ENCODE data around the gene C13orf46. TPM values are rescaled to one million over a fixed set of nuclear protein-coding genes. Genes with fewer than 3 reads are reported as not detected.

C13orf46 gene
- total RNA-seq, 1 donor from 2014 or later, result 0.16 TPM

- no peak for DNase-seq
Measured at GRCh38 chr13:113904411-113904810, 69.5 kb downstream of the C13orf46 start.

GRCh38 chr13:113903912-113904311 is 70.0 kb downstream of the C13orf46 start:
- DNase-seq, result no peak

Other genes with a start within 250 kb of the C13orf46 start
- under 0.01 TPM for gene TMEM255B, start 214.8 kb downstream of the C13orf46 start, total RNA-seq
- 21.8 TPM for gene GAS6, start 110.0 kb downstream of the C13orf46 start, total RNA-seq
- gene RASA3, start 158.5 kb upstream of the C13orf46 start, total RNA-seq, result 14.2 TPM
- not detected for gene CFAP97D2, start 205.2 kb upstream of the C13orf46 start, total RNA-seq

Measured in occipital lobe (tissue), 2 donors.